Breast epithelium (tissue), 4 donors: ENCODE results near the gene MET. TPM values are rescaled to one million over a fixed set of nuclear protein-coding genes. Genes with fewer than 3 reads are reported as not detected.
"Not testable (repeated sequence)": the region's sequence is repeated elsewhere in the genome, so short reads cannot be mapped to it uniquely, and the experiment has no call there.

Experiments
- DNase-seq, 2 donors: peaks; one replicate each; pipeline ENCODE4 v3.0.0-alpha.2; 2019; ENCODE audit warnings: low spot score in 2 of 2
- H3K27ac ChIP-seq, 2 donors: fragments of 200-600 bp; sonication (generic) in 1 of 2; one replicate each; pipeline ENCODE4 v1.5.1; 2016 to 2019; ENCODE audit warnings: mild to moderate bottlenecking in 1 of 2
- H3K27me3 ChIP-seq, 2 donors: fragments of 200-600 bp; sonication (generic) in 1 of 2; one replicate each; pipeline versions ENCODE4 v1.5.1 to v1.6.0; 2017 to 2019; ENCODE audit warnings: control low read depth in 1 of 2, mild to moderate bottlenecking in 1 of 2
- H3K36me3 ChIP-seq: fragments of 200-600 bp; one replicate; pipeline ENCODE4 v1.5.1; 2019
- H3K4me1 ChIP-seq, 2 donors: fragments of 200-600 bp; sonication (generic); one replicate each; pipeline ENCODE4 v1.5.1; 2016 to 2019; ENCODE audit warnings: control low read depth in 1 of 2
- H3K4me3 ChIP-seq, 3 donors: fragments of 200-600 bp; sonication (generic); 1 replicate in 2 of 3; 2 replicates in 1 of 3; pipeline ENCODE4 v1.5.1; 2016 to 2019; ENCODE audit warnings: mild to moderate bottlenecking in 3 of 3, moderate library complexity in 2 of 3
- H3K9me3 ChIP-seq, 2 donors: fragments of 200-600 bp; sonication (generic) in 1 of 2; one replicate each; pipeline ENCODE4 v1.5.1; 2016 to 2019; ENCODE audit warnings: control low read depth in 1 of 2
- CTCF ChIP-seq, 3 donors: fragments of 450-650 bp; IDR thresholded peaks; one replicate each; pipeline ENCODE4 v1.5.1; 2016 to 2017; ENCODE audit warnings: antibody characterized with exemption in 3 of 3, mild to moderate bottlenecking in 3 of 3, moderate library complexity in 3 of 3
- POLR2A ChIP-seq: fragments of 450-650 bp; IDR thresholded peaks from one replicate; pipeline ENCODE4 v1.6.1; 2016; ENCODE audit warnings: antibody characterized with exemption, mild to moderate bottlenecking, moderate library complexity
- POLR2AphosphoS5 ChIP-seq, 3 donors: sonication (generic); formaldehyde crosslinking; IDR thresholded peaks; one replicate each; pipeline ENCODE4 v1.6.1; 2017; ENCODE audit warnings: antibody characterized with exemption in 3 of 3
- intact Hi-C: fragments of 100-400 bp; cut with DNase I; formaldehyde crosslinking; loops from one replicate; pipeline ENCODE4 v1.15.1; 2023; ENCODE audit warnings: low total_unique reads
- total RNA-seq, 3 donors: library from RNA; depleted of rRNA; stranded (reverse); fragments of >200 nt; gene quantifications; one replicate each; pipeline ENCODE4 v1.1.0, GENCODE V29; 2016

The MET gene
- total RNA-seq, 3 donors from 2014 or later = 25.8 to 85.6 (median 40.6) TPM

DNA sequence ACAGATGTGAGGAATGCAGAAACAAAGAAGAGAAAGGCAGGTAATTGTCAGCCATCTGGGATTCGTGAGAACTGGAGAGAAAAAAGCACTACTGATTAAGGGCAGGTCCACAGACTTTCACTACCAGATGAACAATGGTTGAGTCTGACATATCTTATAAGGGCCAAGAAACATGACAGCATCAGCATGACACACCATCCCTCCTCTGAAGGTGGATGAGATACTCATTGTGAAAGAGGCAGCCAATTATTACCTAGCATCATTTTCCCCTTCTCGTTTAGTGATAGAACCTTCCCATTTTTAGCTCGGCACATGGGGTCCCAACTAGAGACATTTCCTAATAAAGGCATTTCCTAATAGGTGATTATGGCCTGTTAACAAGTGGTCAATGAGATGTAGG is 19.2 kb upstream of the MET start:
- no peak overlapping the region for H3K4me3 ChIP-seq
- DNase-seq = no peak
- H3K4me1 ChIP-seq = no peaks in the 10 kb centered on the region
- H3K27me3 ChIP-seq = no peaks in the 10 kb centered on the region
- intact Hi-C loops = no loop called here
- H3K9me3 ChIP-seq = no peaks in the 10 kb centered on the region
- TF ChIP-seq POLR2AphosphoS5 (IDR thresholded peaks at IDR 0.05) = no peak
- TF ChIP-seq POLR2A = no peak
- no peak for TF ChIP-seq CTCF (IDR thresholded peaks at IDR 0.05)
- H3K27ac ChIP-seq = peak overlapping the region; percentile 77 to 79
- no peaks in the 10 kb centered on the region for H3K36me3 ChIP-seq

GRCh38 chr7:116653204-116653603 is 18.8 kb upstream of the MET start:
- H3K4me3 ChIP-seq = no peak overlapping the region
- H3K27me3 ChIP-seq = no peaks in the 10 kb centered on the region
- H3K4me1 ChIP-seq = no peaks in the 10 kb centered on the region
- H3K36me3 ChIP-seq = no peaks in the 10 kb centered on the region
- peak overlapping the region; percentile 77 to 79 for H3K27ac ChIP-seq
- intact Hi-C loops = no loop called here
- no peak for TF ChIP-seq POLR2AphosphoS5 (IDR thresholded peaks at IDR 0.05)
- H3K9me3 ChIP-seq = no peaks in the 10 kb centered on the region
- peak in 1 of 2 donors; percentile 67 for DNase-seq

- H3K9me3 ChIP-seq = no peaks in the 10 kb centered on the region
- no peaks in the 10 kb centered on the region for H3K4me1 ChIP-seq
- no peak overlapping the region for H3K4me3 ChIP-seq
- no peaks in the 10 kb centered on the region for H3K36me3 ChIP-seq
- TF ChIP-seq CTCF (IDR thresholded peaks at IDR 0.05) (no peak), POLR2A (no peak), POLR2AphosphoS5 (IDR thresholded peaks at IDR 0.05) (no peak)
- DNase-seq = peak in 1 of 2 donors; percentile 51
- intact Hi-C loops = no loop called here
- no peaks in the 10 kb centered on the region for H3K27me3 ChIP-seq
- H3K27ac ChIP-seq = peak overlapping the region; percentile 28 to 77
Observed at GRCh38 chr7:116653646-116654045, 18.4 kb upstream of the MET start.

DNA sequence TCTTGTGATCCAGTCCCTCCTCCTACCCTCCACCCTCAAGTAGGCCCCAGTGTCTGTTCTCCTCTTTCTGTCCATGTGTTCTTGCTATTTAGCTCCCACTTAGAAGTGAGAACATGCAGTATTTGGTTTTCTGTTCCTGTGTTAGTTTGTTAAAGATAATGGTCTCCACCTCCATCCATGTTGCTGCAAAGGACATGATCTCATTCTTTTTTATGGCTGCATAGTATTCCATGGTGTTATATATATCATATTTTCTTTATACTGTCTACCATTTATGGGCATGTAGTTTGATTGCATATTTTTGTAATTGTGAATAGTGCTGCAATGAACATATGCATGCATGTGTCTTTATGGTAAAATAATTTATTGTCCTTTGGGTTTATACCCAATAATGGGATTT is 12.7 kb upstream of the MET start:
- DNase-seq, H3K4me3 ChIP-seq, H3K27ac ChIP-seq, intact Hi-C loops, H3K36me3 ChIP-seq, H3K27me3 ChIP-seq, H3K4me1 ChIP-seq, H3K9me3 ChIP-seq: not testable (repeated sequence)

DNA sequence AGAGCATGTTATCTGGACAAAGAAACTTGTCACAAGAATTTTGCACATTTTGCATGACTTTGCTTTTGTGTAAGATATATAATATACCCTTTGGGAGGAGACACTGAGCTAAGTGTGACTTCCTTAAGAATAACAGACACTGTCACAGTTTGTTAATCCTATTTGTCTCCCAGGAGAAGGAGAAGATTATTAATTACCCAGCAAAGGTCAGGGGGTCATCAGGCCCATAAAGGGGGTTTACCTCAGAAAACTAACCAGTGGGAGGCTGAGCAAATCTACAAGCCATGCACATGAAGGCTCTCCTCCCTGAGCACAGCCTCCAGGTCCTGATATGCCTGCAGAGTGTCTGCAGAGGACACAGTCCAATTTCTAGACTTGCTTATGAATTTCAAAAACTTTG is 10.1 kb upstream of the MET start:
- intact Hi-C loops = loop anchor here (10.0 kb wide), 1 partner anchor 143 kb away; no protein-coding TSS in a partner anchor
- TF ChIP-seq POLR2A = no peak
- TF ChIP-seq CTCF (IDR thresholded peaks at IDR 0.05) = no peak
- TF ChIP-seq POLR2AphosphoS5 (IDR thresholded peaks at IDR 0.05) = no peak
- H3K4me1 ChIP-seq = no peaks in the 10 kb centered on the region

GRCh38 chr7:116663744-116664143 is 8.3 kb upstream of the MET start:
- no peak for TF ChIP-seq POLR2AphosphoS5 (IDR thresholded peaks at IDR 0.05)
- no peak for TF ChIP-seq CTCF (IDR thresholded peaks at IDR 0.05)
- TF ChIP-seq POLR2A = no peak
- no peak overlapping the region for H3K27ac ChIP-seq
- no peak overlapping the region for H3K4me3 ChIP-seq
- no peaks in the 10 kb centered on the region for H3K36me3 ChIP-seq
- no peaks in the 10 kb centered on the region for H3K4me1 ChIP-seq
- no peak for DNase-seq
- intact Hi-C loops = loop anchor here (10.0 kb wide), 1 partner anchor 141 kb away; no protein-coding TSS in a partner anchor
- H3K9me3 ChIP-seq = no peaks in the 10 kb centered on the region
- no peaks in the 10 kb centered on the region for H3K27me3 ChIP-seq

More for the DNA sequence above, 10.1 kb upstream of the MET start:
- Histone ChIP-seq H3K27me3 (no peaks in the 10 kb centered on the region), H3K4me3 (no peak overlapping the region), H3K36me3 (no peaks in the 10 kb centered on the region), H3K9me3 (no peaks in the 10 kb centered on the region), H3K27ac (no peak overlapping the region)
- no peak for DNase-seq
